Pericardium fibroblast (primary cell): ENCODE data around the gene NEK9. TPM values are rescaled to one million over a fixed set of nuclear protein-coding genes. Genes with fewer than 3 reads are reported as not detected.

Source experiments
- total RNA-seq: library from RNA; depleted of rRNA; stranded (reverse); fragments of >200 nt; gene quantifications from 2 replicates; pipeline ENCODE4 v1.2.3, GENCODE V29; 2015

NEK9 gene
- 23.7 and 27.8 TPM in 2 replicates for total RNA-seq

DNA sequence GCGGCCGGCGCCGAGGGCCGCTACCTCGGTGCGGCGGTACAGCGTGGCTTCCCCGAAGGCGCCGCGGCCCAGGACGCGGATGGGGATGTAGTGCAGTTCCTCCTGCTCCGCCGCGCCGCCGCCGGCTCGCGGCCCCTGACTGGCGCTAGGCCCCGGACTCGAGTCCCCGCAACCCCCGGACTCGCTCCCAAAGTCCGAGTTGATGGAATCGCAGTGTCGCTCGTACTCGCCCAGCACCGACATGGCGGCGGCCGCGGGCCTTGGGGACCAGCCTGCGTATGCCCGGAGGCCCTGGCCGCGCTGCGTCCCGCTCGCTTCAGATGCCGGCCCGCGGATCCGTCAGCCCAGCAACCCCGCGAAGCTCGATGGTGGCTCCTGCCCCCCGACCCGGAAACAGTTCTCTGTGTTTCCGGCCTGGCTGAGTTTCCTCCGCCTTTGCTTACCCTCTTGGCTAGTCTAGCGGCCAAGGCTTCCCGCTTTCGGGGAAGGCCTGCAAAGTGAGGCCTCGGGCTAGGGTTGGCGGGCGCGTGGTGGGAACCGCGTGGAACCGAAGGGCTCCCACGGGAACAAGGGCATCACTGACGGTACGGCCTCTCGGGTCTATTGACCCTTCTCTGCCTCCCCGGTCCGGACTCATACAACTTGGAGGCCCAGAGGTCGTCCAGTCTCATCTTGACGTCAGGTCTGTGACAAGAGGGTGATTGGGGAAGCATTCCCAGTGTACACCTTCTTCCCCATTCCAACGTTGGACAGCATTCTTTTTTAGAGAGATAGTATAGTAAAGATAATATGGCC lies at the start of gene NEK9:
TSS of gene NEK9 (minus strand) at position 370 of the 795 bp plus-strand sequence. CDS start at position 243, 127 bp downstream.

DNA sequence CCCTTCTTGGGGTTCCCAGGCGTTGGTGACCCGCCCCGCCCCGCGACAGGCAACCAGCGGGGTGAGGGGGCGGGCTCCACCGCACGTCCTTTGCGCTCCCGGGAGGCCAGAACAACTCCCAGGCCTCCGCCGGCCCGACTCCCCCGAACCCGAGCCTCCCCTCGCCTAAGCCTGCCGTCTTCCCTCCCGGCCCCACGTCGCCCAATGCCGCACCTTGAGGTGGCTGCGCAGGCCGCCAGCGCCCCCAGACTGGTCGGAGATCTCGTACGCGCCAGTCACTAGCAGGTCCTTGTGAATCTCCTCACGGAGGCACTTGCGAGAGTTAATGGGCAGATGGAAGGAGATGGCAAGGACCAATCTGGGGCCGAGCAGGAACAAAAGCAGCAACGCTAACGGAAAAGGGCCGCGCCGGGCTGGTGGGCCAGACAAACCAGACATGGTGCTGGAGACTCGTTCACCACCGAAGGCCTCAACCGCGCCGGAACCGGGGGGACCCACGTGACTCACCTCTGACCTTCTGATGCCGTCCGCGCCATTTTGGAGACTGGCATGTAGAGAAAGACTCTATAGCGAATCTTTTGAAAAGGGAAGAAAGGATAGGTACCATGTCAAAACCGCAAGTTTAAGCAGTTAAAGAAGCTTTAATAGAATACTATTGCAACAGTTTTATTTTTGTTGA lies 49.4 kb upstream of the NEK9 start, which contains the start of gene TMED10:
TSS of gene TMED10 (minus strand) at position 471 of the 679 bp plus-strand sequence. CDS start at position 438, 33 bp downstream.

DNA sequence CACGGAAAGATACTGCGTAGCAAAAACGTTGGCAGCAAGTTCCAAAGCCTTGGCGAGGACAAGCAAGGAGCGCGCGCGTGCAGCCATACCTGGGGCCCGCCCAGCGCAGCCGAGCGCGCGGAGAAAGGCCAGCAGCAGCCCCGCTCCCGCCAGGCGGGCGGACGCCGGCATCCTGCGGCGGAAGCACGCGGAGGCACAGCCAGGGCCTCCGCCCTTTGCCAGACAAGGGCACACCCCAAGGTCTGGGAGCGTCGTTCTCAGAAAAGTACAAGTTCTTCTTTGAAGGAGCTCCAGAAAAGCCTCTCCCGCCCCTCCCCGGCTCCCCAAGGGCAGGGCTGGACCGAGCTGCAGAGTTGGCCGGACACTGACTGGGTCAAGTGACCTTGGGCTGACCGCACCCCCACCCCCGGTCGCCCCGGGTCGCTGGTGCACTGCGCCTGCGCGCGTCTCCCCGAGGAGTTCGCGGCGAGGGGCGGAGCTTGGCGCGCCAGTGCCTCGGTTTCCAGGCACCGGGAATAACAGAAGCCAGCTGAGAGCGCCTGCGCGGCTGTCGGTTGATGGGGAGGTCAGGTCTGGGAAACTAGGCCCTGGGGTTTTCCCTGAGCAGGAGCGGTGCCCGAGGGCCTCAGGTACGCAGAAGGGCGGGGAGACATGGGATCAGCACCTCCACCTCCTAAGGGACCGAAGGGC lies 57.6 kb downstream of the NEK9 start, which contains the start of gene ZC2HC1C:
TSS of gene ZC2HC1C (plus strand) at position 521 of the 690 bp plus-strand sequence. CDS start 933 bp downstream, outside the sequence.

DNA sequence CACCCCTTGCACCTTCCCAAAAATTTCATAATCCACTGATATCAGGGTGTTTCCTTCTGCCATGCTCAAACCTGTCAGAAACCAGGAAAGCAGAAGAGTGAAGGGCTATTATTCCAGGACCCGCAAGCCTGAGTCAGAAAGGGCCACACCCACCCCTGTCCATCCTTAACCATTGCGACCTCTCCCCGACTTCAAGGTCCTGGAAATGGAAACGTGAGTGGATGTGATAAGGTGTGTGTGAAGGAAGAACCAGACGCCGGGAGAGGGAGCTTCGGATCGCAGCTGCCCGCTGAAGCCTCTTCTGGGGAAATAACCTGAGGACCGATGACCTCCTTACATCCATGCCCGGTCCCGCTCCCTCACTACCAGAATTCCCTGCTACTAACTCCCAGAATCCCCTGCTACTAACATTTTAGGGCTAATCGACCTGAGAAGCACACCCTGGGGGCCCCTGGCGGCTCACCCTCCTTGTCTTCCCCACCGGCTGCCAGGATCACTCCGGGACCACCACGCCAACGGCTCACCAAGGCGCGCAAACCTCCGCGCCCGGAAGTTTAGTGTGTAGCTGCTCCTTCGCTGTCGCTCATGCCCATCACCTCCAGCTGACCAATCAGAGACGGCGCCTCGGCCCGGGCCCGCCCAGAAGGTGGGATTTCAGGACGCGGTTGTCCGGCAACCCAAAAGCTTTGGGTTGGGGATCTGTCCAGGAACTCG lies 63.2 kb downstream of the NEK9 start, which contains the start of gene ACYP1:
TSS of gene ACYP1 (minus strand) at position 534 of the 714 bp plus-strand sequence. CDS start at position 63, 471 bp downstream.

DNA sequence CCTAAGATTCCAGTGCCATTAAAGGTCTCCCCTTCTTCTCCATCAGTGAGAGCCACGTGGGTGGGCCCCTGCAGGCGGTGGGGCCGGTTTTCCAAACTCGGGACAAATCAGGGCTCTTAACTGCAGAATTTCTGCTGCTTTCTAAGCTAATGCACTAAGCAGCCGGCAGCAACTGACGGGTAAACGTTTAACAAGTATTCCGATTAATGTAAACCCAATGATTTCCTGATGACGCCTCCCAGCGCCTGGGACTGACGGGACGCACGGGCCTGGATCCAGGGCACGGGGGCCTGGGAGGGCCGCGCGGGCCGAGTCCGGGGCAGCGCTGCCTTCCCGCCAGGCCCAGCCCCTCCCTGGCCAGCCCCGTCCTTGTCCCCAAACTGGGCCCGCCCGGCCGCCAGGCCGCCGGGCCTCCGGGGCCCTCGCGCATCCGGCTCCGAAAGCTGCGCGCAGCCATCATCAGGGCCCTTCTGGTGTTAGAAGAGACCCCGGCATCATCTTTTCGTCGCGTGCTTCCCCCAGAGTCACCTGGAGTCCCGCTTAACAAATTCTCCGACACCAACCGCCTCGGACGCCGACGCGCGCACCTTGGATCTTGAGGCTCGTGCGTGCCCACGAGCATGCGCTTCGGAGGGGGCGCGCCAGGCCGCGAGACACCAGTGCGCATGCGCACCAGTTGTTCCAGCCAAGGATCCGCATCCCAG lies 75.8 kb downstream of the NEK9 start, which contains the start of gene MLH3:
TSS of gene MLH3 (minus strand) at position 616 of the 704 bp plus-strand sequence. CDS start 1,812 bp downstream, outside the sequence.

Other genes with a start within 250 kb of the NEK9 start
- 44.8 and 46.9 TPM in 2 replicates for gene DLST, start 245.1 kb downstream of the NEK9 start, total RNA-seq
- gene RPS6KL1, start 203.8 kb downstream of the NEK9 start, total RNA-seq, result 0.26 and 0.58 TPM in 2 replicates
- gene PGF, start 171.5 kb downstream of the NEK9 start, total RNA-seq, result 1.2 and 10.8 TPM in 2 replicates
- gene EIF2B2, start 124.1 kb downstream of the NEK9 start, total RNA-seq, result 17.8 and 20.0 TPM in 2 replicates
- gene MLH3, start 75.6 kb downstream of the NEK9 start, total RNA-seq, result 12.4 and 13.2 TPM in 2 replicates
- gene ACYP1, start 63.0 kb downstream of the NEK9 start, total RNA-seq, result 8.4 and 10.2 TPM in 2 replicates
- 2.5 TPM in 1 of 2 replicates, not detected in the other for gene ZC2HC1C, start 57.4 kb downstream of the NEK9 start, total RNA-seq
- 241 and 281 TPM in 2 replicates for gene TMED10, start 49.6 kb upstream of the NEK9 start, total RNA-seq
- gene FOS, start 151.8 kb upstream of the NEK9 start, total RNA-seq, result 248 and 494 TPM in 2 replicates